Activated T-cell treated with anti-CD3 and anti-CD28 coated beads for 1 hour (primary cell): ENCODE measurements around the gene ZFP91.
"Not testable (repeated sequence)": the region's sequence is repeated elsewhere in the genome, so short reads cannot be mapped to it uniquely, and the experiment has no call there.

Experiments used
- DNase-seq: peaks from one replicate; pipeline ENCODE4 v3.0.0-alpha.2; 2020; ENCODE audit warnings: low read depth

The ZFP91 gene, protein sequence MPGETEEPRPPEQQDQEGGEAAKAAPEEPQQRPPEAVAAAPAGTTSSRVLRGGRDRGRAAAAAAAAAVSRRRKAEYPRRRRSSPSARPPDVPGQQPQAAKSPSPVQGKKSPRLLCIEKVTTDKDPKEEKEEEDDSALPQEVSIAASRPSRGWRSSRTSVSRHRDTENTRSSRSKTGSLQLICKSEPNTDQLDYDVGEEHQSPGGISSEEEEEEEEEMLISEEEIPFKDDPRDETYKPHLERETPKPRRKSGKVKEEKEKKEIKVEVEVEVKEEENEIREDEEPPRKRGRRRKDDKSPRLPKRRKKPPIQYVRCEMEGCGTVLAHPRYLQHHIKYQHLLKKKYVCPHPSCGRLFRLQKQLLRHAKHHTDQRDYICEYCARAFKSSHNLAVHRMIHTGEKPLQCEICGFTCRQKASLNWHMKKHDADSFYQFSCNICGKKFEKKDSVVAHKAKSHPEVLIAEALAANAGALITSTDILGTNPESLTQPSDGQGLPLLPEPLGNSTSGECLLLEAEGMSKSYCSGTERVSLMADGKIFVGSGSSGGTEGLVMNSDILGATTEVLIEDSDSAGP

GRCh38 chr11:58578635-58579191, at the start of gene ZFP91:
Gene ZFP91 (plus strand): TSS chr11:58579063. CDS start chr11:58579282, 219 bp downstream.
- DNase-seq, result peak; percentile 95

GRCh38 chr11:58530236-58530635, 48.6 kb upstream of the ZFP91 start:
- peak; percentile 28 for DNase-seq

GRCh38 chr11:58531865-58532341, 47.0 kb upstream of the ZFP91 start:
- DNase-seq, result no peak

DNA sequence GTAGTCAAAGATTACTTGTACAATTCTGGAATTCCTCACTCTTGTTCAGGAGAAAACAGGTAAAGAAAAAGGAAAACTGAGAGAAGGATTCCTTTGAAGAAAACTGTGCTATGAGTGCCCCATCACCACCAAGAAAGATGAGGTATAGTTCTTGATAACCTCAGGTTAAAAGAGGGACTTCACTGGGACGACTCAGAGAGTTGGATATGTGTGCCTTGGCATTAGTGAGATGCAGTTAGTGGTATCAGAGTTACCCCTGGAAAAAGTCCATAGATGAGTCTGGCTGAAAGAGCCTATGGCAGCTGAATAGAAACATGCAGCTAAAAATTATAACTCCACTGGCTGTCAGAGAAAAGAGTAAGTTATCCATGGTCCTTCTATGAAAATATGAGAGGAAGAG, 32.0 kb upstream of the ZFP91 start:
- no peak for DNase-seq

DNA sequence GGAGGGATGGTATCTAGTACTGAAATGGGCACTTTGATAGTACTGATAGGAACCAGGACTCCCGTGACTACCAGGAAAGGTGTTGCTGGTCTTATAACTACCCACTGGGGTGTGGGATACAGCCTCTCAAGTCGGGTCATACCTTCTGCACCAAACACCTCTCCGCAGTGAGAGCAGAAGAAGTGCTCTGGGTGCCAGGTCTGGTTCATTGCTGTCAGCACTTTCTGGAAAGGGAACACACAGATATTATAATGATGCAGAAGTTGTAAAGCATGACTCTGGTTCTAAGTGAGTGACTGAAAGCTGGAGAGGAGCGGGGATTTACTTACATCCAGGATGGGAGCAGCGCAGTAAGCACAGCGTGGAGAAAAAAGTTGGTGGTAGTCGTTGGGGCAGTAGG, 29.2 kb upstream of the ZFP91 start:
- no peak for DNase-seq

DNA sequence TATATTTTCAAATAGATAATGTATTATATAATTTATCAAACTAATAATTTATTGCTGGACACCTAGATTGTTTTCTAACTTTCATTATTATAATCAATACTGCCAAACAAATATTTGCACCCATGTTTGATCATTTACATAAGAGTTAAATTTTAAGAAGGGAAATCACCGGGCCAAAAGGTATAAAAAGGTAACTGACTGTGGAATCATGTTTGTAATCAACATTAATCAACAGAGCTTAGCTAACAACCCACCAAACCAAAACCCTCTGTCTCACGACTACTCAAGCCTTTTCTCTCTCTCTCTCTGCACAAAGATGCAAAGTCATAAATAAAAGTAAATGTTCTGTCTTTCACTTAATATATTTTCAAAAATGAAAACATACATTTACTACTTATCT, 18.0 kb upstream of the ZFP91 start:
- no peak for DNase-seq

DNA sequence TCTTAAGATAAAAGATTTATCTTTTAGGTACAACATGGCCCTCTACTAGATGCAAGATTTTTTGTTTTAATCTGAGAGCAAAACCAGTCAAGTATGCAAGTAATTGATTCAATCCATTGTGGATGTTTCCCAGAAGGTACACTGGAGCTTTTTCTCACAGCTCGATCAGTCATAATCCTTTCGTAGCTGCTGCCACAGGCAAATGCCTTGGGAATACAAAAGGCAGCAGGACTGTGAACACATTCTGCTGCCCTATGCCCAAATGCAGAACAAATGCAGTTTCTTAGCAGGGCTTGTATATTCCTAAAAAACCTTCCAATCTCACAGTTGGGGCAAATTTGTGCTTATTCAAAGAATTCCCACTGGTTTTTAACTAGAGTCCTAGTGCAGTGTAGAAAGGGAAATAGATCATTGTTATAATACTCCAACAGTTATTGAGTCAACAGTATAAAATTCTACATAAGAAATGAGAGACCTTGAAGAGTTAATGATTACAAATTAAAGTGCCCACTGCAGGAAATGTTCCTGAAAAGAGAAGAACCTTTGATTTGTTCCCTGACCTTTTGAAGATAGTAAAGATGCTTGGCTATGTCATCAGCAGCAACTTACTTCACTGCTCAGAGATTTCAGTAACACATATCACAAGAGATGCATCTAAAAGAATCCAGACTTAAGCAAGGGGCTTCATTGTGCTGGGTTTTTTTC, 17.3 kb upstream of the ZFP91 start:
- no peak for DNase-seq

DNA sequence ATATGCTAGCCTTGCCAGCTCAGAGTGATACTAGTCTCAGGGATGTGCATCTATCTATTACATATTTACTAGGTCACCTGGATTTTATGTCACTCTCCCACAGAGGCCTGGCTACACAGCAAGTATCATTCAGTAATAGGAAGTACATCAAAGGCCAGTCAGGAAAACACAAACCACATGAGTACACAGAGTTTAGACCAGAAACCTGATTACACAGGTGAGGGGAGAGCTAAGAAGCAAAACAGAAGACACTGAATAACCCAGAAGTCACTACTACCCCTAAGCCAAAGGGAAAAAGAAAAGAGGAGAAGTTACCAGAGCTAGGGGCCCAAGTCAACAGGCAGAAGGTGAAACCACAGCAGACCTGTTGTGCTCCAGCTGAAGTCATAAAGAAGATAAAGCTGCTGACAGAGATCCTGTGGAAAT, 16.5 kb upstream of the ZFP91 start:
- no peak for DNase-seq

DNA sequence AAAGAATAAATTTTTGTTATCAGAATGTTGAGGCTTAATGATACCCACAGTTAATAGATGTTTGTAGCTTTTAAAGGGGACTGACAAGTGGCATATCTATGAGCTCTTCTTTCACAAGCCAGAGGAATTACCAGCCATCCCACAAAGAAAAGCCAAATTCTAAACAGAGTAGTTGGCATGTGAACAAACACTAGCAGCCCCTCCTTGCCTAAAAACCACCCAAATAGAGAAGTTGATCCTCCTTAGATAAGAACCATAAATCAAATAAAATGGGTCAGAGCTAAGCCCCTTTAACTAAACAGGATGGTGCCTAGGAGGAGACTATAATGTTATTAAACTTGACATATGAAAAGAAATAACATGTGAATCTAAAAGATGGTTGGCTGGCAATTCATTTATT, 14.6 kb upstream of the ZFP91 start:
- DNase-seq, result no peak

DNA sequence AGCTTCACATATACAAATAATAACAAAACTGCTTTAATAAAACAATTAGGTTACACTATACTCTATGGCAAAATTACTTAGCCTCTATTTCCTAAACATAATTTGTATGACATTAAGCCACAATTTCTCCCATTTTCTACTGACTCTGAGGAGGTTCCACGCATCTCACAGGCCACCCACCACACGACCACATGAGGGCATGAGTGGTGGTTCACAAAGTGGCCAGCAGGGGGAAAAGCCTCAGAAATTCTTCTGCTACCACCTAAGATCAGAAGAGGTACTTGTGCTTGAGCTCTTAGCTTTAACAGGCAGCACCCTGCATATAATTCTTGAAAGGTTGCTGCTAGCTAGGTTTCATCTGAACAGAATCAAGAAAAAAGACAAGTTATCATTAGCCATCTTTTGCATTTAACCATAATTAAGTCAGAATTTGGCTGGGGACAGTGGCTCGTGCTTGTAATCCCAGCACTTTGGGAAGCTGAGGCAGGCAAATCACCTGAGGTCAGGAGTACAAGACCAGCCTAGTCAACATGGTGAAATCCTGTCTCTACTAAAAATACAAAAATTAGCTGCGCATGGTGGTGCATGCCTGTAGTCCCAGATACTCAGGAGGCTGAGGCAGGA, 10.9 kb upstream of the ZFP91 start:
- DNase-seq, result peak; percentile 68

DNA sequence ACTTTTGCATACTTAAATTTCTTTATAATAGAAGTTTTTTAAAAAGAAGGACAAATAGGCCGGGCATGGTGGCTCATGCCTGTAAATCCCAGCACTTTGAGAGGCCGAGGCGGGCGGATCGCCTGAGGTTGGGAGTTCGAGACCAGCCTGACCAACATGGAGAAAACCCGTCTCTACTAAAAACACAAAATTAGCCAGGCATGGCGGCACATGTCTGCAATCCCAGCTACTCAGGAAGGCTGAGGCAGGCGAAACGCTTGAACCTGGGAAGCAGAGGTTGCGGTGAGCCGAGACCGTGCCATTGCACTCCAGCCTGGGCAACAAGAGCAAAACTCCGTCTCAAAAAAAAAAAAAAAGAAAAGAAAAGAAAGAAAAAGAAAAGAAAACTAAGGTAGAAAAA, 6.0 kb upstream of the ZFP91 start:
- DNase-seq, result not testable (repeated sequence)

DNA sequence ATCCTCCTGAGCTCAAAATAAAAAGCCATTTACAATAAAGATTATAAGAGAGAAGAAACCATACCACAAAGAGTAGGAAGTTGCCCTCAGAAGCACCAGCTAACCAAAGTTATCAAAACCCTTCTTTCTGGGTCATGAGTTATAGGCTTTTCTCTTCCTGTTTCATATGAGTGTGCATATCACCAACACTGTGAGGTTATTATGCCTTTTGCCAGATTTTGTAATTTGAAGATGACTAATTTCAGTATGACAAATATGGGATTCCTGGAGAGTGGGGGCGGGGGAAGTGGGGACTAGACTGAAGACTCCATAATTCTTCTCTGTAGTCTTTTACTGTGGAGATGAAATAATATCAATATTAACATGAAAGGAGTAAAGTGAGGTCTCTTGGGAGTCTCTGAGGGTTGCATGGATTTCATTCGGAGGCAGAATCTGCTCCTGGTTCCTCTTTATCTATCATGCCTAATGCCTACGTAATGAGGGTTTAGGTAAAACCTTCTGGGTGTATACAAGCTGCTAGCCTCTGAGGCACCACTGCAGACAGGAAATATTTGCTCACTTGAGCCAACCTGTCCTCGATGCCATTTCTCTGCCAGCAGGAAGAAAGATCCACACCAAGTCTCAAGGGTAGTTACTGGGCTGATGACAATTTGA, 5.3 kb upstream of the ZFP91 start:
- peak; percentile 37 for DNase-seq

- no peak for DNase-seq
Measured at GRCh38 chr11:58574881-58575280, 4.0 kb upstream of the ZFP91 start.

GRCh38 chr11:58575377-58576020, 3.4 kb upstream of the ZFP91 start, which contains the start of gene LPXN:
Gene LPXN (minus strand): TSS chr11:58575856. CDS start chr11:58575772, 84 bp downstream.
- peak; percentile 40 for DNase-seq

- no peak for DNase-seq
Measured at GRCh38 chr11:58576887-58577471, 1.9 kb upstream of the ZFP91 start.

DNA sequence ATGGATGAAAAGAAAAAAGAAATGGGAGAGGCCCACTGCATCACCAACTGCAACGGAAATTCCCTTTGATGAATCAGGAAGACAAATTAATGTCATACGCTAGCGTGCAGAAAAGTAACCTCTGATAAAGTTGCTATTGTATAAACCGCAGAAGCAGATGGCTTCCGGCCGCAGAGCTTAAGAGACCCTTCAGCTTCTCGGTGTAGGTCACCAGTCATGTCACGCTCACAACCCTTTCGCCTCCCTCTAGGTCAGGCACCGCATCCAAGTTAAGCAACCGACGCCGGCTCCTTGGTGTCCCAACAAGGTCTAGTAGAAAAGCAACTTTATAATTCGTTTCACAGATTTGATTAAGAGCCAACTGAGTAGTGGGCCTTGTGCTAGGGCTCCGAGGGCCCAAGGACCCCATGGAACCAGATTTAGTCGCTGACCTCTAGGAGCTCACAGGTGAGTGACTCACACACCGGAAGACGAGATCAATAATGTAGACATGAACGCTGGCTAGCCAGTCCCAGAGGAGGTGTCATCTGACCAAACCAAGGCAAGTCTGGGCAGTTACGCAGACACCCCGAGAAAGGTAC, 1.2 kb upstream of the ZFP91 start:
- peak; percentile 62 for DNase-seq

DNA sequence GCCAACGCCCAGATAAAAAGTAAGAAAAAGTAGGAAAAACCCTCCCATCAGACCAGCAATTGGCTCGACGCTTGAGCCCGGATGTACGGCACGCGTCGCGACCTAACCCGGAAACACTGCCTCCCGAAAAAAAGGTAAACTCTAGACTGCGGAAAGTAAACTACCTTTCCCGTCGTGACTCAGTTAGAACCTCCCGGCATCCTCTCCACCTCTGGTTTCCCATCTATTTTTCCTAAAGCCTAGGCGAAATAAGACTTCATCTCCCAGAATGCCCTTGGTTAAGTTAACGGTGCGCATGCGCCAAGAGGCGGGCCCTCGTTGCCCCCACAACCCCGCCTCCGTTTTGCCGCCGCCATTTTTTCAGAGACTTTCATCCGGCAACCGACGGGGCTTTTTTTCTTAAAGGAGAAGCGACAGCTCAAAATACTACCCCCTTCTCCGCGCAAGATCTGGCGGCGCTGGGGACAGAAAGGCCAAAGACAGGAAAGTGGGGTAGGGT, 678 bp upstream of the ZFP91 start:
- peak; percentile 91 for DNase-seq

DNA sequence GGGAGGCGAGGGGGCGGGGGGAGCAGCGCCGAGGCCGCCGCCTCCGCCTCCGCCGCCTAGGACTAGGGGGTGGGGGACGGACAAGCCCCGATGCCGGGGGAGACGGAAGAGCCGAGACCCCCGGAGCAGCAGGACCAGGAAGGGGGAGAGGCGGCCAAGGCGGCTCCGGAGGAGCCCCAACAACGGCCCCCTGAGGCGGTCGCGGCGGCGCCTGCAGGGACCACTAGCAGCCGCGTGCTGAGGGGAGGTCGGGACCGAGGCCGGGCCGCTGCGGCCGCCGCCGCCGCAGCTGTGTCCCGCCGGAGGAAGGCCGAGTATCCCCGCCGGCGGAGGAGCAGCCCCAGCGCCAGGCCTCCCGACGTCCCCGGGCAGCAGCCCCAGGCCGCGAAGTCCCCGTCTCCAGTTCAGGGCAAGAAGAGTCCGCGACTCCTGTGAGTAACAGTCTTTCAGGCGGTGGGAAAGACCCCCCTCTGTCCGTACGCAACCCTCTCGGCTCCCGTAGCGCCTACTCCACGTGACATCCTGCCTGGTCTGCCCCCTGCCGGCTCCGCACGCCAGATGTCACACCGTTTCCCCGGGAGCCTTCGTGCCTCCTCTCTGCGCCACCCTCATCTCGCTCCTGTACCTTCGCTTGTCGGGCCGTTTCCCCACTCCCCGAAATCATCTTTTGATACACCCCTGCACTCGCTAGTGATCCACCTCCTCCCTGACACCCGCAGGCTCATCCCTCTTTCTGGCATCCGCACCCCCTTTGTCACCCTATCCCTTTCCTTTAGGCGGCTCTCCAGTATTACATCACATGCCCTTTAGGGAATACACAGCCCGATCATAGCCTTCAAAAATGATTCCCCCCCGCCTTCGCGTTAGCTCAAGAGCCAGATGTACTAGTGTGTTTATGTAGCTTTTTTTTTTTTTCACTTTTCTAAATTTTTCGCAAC, 598 bp downstream of the ZFP91 start:
- DNase-seq, result peak; percentile 88

DNA sequence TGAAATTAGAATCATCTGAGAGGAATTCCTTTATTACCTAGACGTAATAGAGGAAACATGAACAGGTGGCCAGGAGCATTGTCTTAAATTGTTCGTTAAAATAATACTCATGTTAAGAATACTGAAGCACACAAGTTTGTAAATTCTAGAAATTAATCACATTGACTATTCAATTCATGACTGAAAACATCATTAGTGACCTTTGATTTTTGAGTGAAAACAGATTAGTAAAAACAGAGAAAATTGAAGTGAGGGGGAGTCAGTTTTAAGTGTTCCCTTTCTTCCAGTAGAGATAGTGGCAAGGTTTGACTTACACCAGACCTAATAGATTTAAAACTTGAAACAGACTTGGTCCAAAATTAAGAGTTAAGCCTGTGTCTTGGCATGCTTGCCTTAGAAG, 1.4 kb downstream of the ZFP91 start:
- DNase-seq, result no peak
